Stomach (tissue), 9 donors: ENCODE results near the gene PEMT. TPM values are rescaled to one million over a fixed set of nuclear protein-coding genes. Genes with fewer than 3 reads are reported as not detected.
A peak's percentile ranks its signal among the peaks of the same experiment; 100 is the strongest.

Source experiments
- DNase-seq, 2 donors: peaks; one replicate each; pipeline versions ENCODE4 v3.0.0 to v3.0.0-alpha.2; 2013 to 2019
- H3K27ac ChIP-seq, 5 donors: fragments of 200-600 bp in 4 of 5; sonication (generic) in 4 of 5; one replicate each; pipeline ENCODE4 v1.5.1; 2013 to 2019; ENCODE audit warnings: mild to moderate bottlenecking in 1 of 5, moderate library complexity in 1 of 5
- H3K27me3 ChIP-seq, 3 donors: fragments of 200-600 bp; sonication (generic); one replicate each; pipeline ENCODE4 v1.5.1; 2017 to 2019; ENCODE audit warnings: mixed run types in 1 of 3
- H3K36me3 ChIP-seq, 4 donors: fragments of 200-600 bp; sonication (generic); 1 replicate in 3 of 4; 2 replicates in 1 of 4; pipeline ENCODE4 v1.5.1; 2016 to 2019
- H3K4me1 ChIP-seq, 4 donors: fragments of 200-600 bp; sonication (generic); one replicate each; pipeline ENCODE4 v1.5.1; 2016 to 2019
- H3K4me3 ChIP-seq, 4 donors: fragments of 200-600 bp; sonication (generic) in 3 of 4; one replicate each; pipeline ENCODE4 v1.5.1; 2016 to 2019; ENCODE audit warnings: mild to moderate bottlenecking in 1 of 4
- H3K9me3 ChIP-seq, 4 donors: fragments of 200-600 bp; sonication (generic); one replicate each; pipeline ENCODE4 v1.5.1; 2016 to 2019
- CTCF ChIP-seq, 7 experiments: fragments of 450-650 bp in 4 of 7; fragments of 200-600 bp in 3 of 7; sonication (generic) in 3 of 7; IDR thresholded peaks; one replicate each; pipeline ENCODE4 v1.5.1; 2016 to 2019; ENCODE audit warnings: antibody characterized with exemption in 7 of 7, control low read depth in 2 of 7, mild to moderate bottlenecking in 1 of 7
- EP300 ChIP-seq: sonication (generic); formaldehyde crosslinking; IDR thresholded peaks from one replicate; pipeline ENCODE4 v1.6.1; 2017; ENCODE audit warnings: antibody characterized with exemption
- POLR2A ChIP-seq, 4 donors: fragments of 450-650 bp; IDR thresholded peaks; one replicate each; pipeline ENCODE4 v1.6.1; 2016; ENCODE audit warnings: antibody characterized with exemption in 4 of 4, control low read depth in 2 of 4, mild to moderate bottlenecking in 1 of 4, moderate library complexity in 1 of 4
- POLR2AphosphoS5 ChIP-seq, 3 donors: sonication (generic); formaldehyde crosslinking; IDR thresholded peaks; one replicate each; pipeline ENCODE4 v1.6.1; 2016; ENCODE audit warnings: antibody characterized with exemption in 3 of 3
- WGBS, 5 donors: extraction: QIAGEN DNeasy Blood & Tissue Kit in 3 of 5; methylation state at CpG; one replicate each; pipeline versions ENCODE4 v1.1.5 to v1.1.7; 2013 to 2018; 5-methylcytosine and 5-hydroxymethylcytosine counted together
- intact Hi-C: fragments of 100-400 bp; cut with DNase I; formaldehyde crosslinking; loops from one replicate; pipeline ENCODE4 v1.15.1; 2023; ENCODE audit warnings: low total_unique reads
- polyA plus RNA-seq, 3 donors: library from polyadenylated mRNA; stranded (reverse); fragments of 200-250 nt; gene quantifications; one replicate each; pipeline ENCODE4 v1.2.3, GENCODE V29; 2013
- total RNA-seq, 5 donors: library from RNA; depleted of rRNA; stranded (reverse); fragments of >200 nt; gene quantifications; one replicate each; pipeline versions ENCODE4 v1.1.0 to v1.2.3, GENCODE V29; 2014 to 2016
- donor health status: healthy with polysubstance abuse.
- donor health status: Bipolar disorder and iron deficiency.
- donor health status: healthy.

PEMT gene
- total and polyA plus RNA-seq, 8 donors = 7.0 to 44.6 (median 27.0) TPM

- WGBS, 5 donors = 1 to 2% (median 1%) methylated on average over 21 of the region's 21 CpGs
Measured at GRCh38 chr17:17590883-17591354, 589 bp downstream of the PEMT start.

GRCh38 chr17:17590141-17590751, 1.3 kb downstream of the PEMT start:
- Histone ChIP-seq H3K36me3 (no peaks in the 10 kb centered on the region), H3K27ac (peak overlapping the region in 4 of 5 donors; percentile 86 to 95 (median 90)), H3K27me3 (no peaks in the 10 kb centered on the region), H3K4me1 (peaks cover 15 to 32% (median 28%) of the 10 kb centered on the region in 4 donors), H3K4me3 (peak overlapping the region; percentile 79 to 95 (median 86)), H3K9me3 (no peaks in the 10 kb centered on the region)
- DNase-seq = no peak
- intact Hi-C loops = no loop called here
- TF ChIP-seq EP300 (no peak), CTCF (IDR thresholded peaks at IDR 0.05) (no peak), POLR2AphosphoS5 (IDR thresholded peaks at IDR 0.05) (no peak), POLR2A (IDR thresholded peaks at IDR 0.05) (no peak)
- 57 to 65% (median 58%) methylated on average over 11 of the region's 11 CpGs for WGBS, 5 donors

More at GRCh38 chr17:17590883-17591354, 589 bp downstream of the PEMT start:
- intact Hi-C loops = no loop called here
- TF ChIP-seq POLR2AphosphoS5 (IDR thresholded peaks at IDR 0.05) = no peak
- TF ChIP-seq EP300 = no peak
- TF ChIP-seq CTCF (IDR thresholded peaks at IDR 0.05) = no peak
- no peak for TF ChIP-seq POLR2A (IDR thresholded peaks at IDR 0.05)
- Histone ChIP-seq H3K36me3 (no peaks in the 10 kb centered on the region), H3K27me3 (no peaks in the 10 kb centered on the region), H3K4me3 (peak overlapping the region; percentile 79 to 95 (median 86)), H3K4me1 (peaks cover 15 to 32% (median 28%) of the 10 kb centered on the region in 4 donors), H3K9me3 (no peaks in the 10 kb centered on the region), H3K27ac (peak overlapping the region; percentile 86 to 95 (median 92))
- no peak for DNase-seq

GRCh38 chr17:17587614-17588337, 3.7 kb downstream of the PEMT start:
- Histone ChIP-seq H3K9me3 (no peaks in the 10 kb centered on the region), H3K4me3 (no peak overlapping the region), H3K4me1 (peaks cover 13 to 23% (median 21%) of the 10 kb centered on the region in 4 donors), H3K36me3 (no peaks in the 10 kb centered on the region), H3K27me3 (no peaks in the 10 kb centered on the region), H3K27ac (peak overlapping the region in 1 of 5 donors; percentile 50)
- DNase-seq = no peak
- TF ChIP-seq CTCF (IDR thresholded peaks at IDR 0.05) (no peak), POLR2AphosphoS5 (IDR thresholded peaks at IDR 0.05) (no peak), EP300 (no peak), POLR2A (IDR thresholded peaks at IDR 0.05) (no peak)
- intact Hi-C loops = no loop called here
- 76 to 83% (median 79%) methylated on average over 10 of the region's 10 CpGs for WGBS, 5 donors

GRCh38 chr17:17582372-17582771, 9.1 kb downstream of the PEMT start:
- no peaks in the 10 kb centered on the region for H3K9me3 ChIP-seq
- 82 to 89% (median 88%) methylated on average over 6 of the region's 6 CpGs for WGBS, 5 donors
- intact Hi-C loops = no loop called here
- H3K36me3 ChIP-seq = no peaks in the 10 kb centered on the region
- H3K4me1 ChIP-seq = no peaks in the 10 kb centered on the region
- no peaks in the 10 kb centered on the region for H3K27me3 ChIP-seq
- no peak for TF ChIP-seq POLR2A (IDR thresholded peaks at IDR 0.05)
- no peak for TF ChIP-seq CTCF (IDR thresholded peaks at IDR 0.05)
- no peak for TF ChIP-seq EP300
- TF ChIP-seq POLR2AphosphoS5 (IDR thresholded peaks at IDR 0.05) = no peak
- H3K4me3 ChIP-seq = no peak overlapping the region
- no peak for DNase-seq
- H3K27ac ChIP-seq = no peak overlapping the region
